ENCODE results near the gene PRR4.

PRR4 gene, protein sequence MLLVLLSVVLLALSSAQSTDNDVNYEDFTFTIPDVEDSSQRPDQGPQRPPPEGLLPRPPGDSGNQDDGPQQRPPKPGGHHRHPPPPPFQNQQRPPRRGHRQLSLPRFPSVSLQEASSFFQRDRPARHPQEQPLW

DNA sequence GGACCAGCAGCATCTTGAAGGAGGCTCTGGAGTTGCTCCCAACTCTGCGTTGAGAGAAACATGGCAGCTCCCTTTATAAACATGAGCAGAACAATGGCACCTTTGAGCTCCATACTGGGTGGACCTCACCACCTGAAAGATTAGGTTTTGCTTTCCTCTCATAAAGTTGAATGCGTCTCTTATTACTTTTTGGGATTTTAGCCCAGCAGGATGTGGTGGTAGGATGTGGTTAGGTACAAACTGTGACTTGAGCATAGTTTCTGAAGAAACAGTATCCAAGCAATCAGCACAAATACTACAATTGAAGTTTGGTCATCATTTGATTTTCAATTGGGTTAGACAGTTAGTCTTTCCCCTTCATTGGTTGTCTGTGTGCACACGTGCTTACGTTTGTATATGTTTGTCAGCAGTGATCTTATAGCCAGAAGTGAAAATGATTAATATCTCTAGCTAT is at the start of gene PRR4:
Gene PRR4 (minus strand): TSS at position 51 of the 454 bp plus-strand sequence. CDS start 38 bp downstream, at position 13.
- DNase-seq = no peak

DNA sequence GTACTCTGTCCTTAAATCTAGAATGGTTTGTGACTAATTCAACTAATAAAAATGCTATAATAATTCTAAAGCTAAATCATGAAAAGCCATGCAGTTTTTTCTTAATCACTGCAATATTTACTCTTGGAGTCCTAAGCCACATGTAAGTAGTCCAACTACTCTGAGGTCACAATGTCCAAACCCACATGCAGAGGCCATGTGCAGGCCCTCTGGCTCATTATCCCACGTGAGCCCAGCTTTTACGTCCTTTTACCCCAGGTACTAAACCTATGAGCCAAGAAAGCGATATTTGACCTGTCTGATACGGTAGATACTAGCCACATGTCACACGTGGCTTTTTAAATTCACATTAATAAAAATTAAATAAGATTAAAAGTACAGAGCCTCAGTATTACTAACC is 47.6 kb upstream of the PRR4 start:
- DNase-seq = no peak

DNA sequence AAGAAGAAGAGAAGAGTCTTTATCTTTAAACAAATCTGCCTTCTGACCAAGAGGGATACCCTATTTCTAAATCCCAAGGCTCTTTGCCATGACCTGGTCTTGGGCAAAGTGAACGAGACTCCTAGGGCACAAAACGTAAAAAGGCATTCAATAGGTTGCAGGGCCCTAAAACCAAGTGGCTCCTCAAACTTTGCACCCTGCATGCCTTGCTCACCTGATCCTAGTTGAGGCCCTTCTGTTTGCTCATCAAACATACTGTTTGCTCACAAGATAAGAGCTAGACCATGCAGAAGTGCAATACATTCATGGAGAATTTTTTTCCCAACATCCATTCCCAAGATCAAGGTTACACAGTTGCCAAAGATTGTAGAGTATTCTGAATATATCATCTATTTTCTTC is 42.7 kb upstream of the PRR4 start:
- DNase-seq = no peak

DNA sequence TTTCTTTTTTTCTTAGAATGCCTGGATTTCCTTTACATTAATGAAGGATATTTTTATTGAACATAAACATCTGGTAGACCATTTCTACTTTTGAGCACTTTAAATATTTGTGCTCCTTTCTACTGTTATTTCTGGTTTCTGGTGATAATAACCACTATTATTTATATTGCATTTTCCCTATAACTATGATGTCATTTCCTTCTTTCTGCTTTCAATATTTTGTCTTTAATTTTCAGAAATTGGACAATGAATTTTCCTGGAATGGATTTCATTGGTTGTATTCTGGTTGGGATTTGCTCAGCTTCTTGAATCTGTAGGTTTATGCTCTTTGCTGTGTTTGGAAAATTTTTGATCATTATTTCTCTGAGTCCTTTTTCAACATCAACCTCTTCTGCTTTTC is 40.0 kb upstream of the PRR4 start:
- DNase-seq = no peak

DNA sequence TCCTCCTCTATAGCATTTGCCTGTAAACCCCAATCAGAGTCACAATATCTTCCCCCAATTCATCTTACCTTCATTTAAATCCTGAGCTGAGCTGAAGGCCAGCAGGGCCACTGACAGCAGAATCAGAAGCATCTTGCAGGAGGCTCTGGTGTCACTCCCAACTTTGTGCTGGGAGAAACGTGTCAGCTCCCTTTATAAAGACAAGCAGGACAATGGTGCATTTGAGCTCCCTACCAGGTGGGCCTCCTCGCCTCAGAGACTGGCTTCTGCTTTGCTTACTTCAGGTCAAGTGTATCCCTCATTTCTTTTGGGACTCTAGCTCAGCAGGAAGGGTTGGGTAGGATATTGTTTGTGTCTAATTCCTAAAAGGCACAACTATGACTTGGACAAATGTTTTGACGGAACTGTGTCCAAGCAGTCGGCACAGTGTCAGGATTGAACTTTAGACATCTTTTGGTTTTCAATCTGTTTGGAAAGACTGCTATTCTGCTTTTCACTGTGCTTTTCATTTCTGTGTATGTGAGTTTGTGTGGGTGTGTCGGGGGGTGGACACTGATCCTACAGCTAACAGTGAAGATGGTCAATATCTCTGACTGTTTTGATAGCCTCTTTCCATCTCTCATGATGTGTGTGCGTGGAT is 34.9 kb upstream of the PRR4 start, which contains the start of gene PRH1:
Gene PRH1 (minus strand): TSS at position 170 of the 640 bp plus-strand sequence. CDS start 38 bp downstream, at position 132.
- no peak for DNase-seq

DNA sequence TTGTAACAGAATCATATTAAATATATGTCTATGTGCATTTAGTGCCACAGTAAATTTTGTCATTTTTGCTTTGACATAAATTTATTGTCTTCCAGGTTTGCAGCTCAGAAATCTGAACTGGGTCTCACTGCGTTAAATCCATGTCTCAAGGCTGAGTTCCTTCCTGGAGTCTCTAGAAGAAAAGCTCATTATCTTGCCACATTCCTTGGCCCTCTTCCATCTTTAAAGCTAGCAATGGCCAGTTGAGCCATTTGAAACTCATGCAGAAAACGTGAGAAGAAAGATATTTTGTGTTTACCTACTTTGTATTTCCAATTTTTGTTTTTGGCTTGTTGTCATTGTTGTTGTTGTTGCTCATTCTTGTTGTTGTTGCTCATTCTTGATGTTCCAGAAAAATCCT is 24.1 kb upstream of the PRR4 start:
- DNase-seq = peak; percentile 10

DNA sequence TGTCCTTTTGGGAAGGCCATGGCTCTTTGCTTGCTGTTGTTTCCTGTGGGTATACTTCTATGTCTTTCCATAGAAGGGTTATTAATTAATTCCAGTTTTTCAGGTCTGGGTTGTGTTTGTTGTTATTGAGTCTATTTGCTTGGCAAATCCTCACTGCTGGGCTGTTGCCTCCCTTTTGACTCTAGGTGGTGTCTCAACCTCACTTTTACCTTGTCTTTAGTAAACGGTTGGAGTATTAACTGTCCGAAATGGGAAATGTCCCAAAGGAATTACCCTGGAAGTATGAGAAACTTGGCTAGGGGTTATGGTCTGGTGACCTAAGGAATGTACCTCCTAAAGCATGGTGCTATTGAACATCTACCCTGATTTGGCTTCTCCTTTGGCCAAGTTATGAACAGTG is 18.1 kb upstream of the PRR4 start:
- DNase-seq = no peak

DNA sequence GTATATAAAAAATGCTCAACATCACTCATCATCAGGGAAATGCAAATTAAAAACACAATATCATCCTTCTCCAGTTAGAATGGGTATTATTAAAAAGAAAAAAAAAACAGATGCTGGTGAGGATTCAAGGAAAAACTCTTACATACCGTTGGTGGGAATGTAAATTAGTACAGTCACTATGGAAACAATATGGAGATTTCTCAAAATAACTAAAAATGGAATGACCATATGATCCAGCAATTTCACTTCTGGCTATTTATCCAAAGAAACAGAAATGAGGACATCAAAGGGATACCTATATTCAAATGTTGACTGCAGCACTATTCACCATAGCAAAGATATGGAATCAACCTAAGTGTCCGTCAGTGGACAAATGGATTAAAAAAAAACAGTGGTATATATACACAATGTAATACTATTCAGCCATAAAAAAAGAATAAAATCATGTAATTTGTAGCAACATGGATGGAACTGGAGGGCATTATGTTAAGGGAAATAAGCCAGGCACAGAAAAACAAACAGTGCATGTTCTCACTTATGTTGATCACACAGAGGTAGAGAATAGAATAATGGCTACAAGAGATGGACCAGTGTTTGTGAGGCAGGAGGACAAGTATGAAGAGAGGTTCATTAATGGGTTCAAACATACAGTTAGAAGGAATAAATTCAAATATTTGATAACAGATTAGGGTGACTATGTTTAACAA is 14.4 kb upstream of the PRR4 start:
- no peak for DNase-seq

DNA sequence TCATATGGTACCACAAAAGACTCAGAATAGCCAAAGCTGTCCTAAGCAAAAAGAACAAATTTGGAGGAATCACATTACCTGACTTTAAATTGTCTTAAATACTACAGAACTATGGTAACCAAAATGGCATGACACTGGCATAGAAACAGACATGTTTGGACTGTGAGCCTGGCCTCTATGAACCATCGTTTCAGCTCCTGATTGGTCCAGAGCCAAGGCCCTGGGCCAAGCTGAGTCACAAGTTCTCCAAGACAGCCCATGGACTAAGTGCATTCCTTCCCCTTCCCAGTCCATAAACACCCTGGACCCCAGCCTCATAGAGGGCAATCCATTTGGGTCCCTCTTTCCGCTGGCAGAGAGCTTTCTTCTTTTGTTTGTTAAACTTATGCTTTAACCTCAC is 12.1 kb upstream of the PRR4 start:
- DNase-seq = peak; percentile 23

DNA sequence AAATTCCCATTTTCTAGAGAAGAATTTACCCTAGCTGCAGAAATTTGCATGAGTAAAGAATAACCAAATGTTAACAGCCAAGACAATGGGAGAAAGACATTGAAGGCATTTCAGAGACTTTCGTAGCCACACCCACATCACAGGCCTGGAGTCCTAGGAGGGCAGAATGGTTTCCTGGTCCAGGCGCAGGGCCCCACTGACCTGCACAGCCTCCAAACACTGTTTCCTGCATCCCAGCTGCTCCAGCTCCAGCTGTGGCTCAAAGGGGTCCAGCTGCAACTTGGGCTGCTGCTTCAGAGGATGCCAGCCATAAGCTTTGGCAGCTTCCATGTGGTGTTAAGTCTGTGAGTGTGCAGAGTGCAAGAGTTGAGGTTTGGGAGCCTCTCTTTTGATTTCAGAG is 6.5 kb upstream of the PRR4 start:
- no peak for DNase-seq

DNA sequence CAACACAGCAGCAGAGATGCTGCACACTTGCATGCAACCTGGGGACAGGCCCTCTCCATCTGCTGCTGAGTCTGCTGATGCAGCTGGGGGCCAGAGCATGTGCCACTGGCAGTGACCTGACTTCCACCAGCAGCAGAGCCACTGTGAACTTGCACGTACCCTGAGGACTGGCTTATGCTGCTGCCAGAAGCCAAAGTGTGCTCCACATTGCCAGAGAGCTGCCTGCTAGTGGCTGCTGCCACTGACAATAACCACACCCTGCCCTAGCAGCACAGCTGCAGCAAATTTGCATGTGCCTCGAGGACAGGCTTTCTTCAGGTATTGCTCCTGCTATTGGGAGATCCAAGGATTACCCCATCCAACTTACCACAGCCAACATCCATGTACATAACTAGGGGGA is 4.5 kb upstream of the PRR4 start:
- no peak for DNase-seq

DNA sequence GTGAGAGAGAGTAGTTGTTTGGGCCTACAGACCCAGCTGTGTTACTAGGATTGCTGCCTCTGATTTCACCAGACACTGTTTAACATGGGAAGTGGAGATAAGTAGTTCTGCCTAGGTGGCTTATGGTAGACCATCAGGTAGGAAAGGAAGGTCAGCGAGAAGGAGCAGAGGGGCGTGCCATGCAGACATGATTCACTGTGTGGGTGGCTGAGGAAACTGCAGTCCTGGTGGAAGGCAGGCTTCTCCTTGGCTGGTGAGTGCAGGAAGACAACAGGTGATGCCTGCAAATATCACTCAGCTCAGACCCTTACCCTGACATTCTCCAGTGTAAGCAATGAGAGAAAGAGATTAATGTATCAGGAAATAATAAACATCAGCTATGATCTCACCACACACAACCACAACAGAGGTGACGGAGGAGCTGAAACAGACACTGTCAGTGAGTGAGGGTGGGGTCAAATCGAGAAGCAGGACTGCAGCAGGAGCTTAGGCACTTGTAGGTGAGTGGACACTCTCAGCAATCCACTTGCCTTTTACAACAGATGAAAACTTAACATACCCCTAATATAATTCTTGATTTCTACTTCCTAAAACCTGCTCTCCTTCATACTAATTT is 2.1 kb upstream of the PRR4 start:
- DNase-seq = no peak

DNA sequence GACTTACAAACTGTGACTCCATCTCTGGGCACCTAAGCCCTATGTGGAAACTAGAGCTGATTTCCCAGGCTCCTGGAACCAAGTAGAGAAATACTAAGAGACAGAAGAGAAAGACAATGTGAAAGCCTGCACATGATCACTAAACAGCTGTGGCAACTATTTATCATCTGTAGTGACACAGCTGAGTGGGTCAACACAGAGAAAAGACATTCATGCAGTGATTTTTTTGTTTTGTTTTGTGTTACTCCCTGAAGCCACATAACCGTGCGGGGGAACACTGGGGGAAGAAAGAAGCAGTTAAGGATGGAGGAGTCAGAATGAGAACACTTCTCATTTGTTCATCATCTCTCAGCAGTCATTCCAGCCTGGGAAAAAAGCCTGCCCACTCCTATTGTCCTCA is 1.5 kb downstream of the PRR4 start:
- DNase-seq = no peak

DNA sequence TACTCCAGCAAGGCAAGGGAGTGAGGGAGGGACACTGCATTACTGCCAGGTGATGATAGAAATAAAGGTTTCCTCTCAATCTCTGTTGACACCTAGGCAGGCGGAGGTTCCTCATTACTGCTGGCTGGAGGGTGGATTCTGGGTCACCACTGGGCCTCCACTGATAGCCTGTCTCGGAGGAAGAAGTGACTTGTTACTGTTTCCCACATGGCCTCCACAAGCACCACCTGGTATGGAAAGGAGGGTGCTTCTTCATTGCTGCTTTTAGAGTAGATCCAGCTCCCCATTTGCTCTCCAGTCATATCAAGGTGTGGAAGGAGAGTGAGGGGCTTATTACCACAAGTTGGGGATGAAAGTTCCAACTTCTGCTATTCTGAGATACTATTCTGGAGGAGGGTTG is 6.4 kb downstream of the PRR4 start:
- no peak for DNase-seq

DNA sequence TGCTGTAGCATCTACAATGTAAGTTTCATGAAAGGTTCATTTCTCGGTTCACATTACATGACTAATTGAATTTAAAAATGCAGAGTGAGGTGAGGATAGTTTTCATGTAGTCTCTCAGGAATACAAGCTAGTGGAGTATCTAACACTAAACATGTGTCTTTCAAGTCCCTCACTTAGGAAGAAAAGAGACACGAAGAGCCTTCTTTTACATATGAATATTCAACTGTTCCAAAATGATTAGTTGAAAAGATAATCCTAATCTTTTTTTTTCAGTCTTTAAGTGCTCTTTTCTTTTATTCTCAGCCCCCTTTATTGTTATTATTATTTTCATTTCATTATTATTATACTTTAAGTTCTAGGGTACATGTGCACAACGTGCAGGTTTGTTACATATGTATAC is 10.8 kb downstream of the PRR4 start:
- DNase-seq = no peak

DNA sequence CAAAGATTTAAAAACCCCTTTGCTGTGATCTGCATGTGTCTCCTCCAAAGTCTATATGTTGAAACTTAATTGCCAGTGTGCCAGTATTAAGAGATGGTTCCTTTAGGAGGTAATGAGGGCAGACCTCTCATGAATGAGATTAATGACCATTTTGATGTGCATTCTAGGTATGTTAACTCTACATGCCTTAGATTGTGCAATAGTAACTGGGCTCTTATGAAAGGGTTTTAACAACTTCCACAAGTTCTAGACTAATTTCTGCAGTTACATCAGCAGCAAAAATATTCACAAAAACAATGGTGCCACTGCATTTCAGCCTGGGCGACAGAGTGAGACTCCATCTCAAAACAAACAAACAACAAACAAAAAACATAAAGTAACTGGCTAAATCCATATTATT is 19.3 kb downstream of the PRR4 start:
- no peak for DNase-seq

DNA sequence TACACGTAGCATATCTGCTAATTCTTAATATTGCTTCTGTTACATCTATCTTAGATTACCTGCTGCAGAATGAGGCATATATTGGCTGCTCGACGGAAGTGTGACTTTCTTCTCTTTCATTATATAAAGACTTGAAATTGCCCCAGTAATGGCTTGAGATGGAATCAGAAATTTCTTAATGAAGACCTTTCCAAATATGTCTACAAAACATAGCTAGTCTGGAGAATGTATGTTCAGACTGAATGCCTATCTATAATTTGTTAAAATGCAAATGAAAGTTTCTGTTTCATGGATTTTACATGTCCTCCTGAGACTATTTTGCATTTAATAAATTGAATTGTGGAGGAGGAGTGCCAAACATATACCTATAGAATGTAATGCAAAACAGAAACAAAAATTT is 23.0 kb downstream of the PRR4 start, which contains the start of gene TAS2R10:
Gene TAS2R10 (minus strand): TSS at position 101 of the 400 bp plus-strand sequence. CDS start 89 bp downstream, at position 12.
- no peak for DNase-seq

DNA sequence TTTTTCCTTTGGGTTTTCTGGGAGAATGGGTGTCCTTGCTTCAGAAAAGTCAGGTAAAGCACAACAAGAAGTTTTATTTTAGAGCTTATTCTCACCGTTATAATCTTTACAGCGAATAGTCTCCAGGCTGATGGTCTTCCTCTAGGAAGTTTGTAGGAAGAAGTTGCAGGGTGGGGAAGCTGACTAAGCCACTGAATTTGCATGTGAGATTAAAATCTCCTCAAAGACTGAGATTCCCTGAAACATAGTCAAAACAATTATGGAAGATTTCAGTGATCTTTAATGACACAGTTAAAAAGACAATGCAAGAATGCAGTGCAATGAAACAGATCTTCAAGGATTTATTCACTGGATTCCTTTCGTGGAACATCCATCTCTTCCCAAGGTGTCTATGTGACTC is 24.3 kb downstream of the PRR4 start:
- DNase-seq = no peak

DNA sequence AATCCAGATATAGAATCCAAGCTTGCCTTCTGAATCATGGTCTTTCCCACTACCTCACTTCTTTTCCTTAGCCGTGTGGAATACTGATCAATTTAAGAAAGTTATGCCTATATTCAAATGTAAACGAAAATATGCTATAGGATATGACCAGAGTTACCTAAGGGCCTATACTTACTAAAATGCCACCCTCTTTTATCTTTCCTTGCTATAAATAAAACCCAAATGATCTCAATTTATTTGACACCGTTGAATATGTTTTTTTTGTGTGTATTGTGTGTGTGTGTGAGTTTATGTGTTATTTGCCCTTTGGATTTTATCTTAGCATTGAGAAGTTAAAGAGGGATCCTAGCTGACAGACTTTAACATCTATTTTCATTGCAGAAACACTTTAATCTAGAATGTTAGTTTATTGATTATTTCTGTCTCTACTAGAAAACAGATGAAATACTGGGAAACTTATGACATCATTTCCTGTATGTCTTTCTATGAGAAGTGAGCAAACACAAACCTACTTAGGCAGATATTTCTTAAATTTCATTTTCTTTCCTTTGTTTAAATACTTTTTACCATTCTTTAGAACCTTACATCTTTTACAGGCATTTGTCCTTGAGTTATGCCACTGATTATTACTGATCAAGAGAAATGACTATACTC is 37.3 kb downstream of the PRR4 start:
- no peak for DNase-seq

DNA sequence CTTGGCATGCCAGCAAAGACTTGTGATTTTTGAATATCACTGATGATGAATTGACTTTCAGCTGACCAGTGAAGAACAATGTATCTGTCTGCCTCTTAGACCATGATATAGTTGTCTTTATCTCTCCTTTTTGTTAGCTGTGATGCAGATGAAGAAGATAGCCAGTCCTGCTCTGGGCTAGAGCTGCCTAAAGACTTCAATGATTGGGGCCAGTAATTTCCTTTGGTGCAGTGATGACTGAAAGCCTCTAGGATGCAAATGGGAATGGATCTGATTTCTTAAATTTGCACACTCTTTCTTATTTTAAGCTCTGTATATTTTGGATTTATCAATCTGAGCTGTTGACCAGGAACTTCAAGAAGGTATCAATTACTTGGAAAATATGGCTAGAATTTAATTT is 39.2 kb downstream of the PRR4 start, which contains the start of gene TAS2R9:
Gene TAS2R9 (minus strand): TSS at position 101 of the 400 bp plus-strand sequence. CDS start 93 bp downstream, at position 8.
- DNase-seq = no peak

DNA sequence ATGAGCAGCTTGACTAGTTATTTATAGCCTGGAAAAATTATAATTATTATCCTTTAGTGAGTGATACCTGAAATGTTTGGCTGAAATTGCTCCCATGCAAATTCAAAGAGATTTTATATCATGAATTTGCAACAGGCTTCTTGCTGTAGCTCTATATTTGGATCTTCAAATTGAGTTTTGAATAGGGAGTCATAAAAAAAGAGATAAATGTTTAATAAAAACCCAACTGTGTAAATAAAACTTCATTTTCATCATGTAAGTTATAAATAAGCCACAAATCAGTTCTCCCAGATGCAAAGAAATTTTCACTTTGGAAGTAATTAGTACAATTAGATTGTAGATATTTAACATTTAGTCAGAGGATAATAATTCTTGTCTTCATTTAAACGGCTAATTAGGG is 42.1 kb downstream of the PRR4 start, which contains the start of gene TAS2R8:
Gene TAS2R8 (minus strand): TSS at position 101 of the 400 bp plus-strand sequence. CDS start 306 bp downstream, outside the sequence.
- DNase-seq = no peak

DNA sequence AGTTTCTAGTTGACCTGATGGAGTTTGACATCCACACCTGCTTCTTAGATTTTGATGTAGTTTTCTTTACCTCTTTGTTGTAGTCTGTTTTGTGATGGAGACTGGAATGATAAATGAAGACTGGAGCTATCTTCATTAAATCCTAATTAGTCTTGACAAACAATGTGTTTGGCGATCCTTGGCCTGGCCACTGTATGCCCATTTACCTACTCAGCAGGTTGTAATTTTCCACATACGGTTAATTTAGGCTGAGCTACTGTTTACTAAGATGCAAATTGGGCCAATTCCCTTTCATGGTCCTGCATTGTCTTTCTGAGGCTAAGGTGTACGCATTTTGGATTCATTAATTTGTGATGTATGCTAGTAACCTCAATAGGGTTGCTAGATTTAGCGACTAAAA is 46.7 kb downstream of the PRR4 start, which contains the start of gene TAS2R7:
Gene TAS2R7 (minus strand): TSS at position 41 of the 400 bp plus-strand sequence. CDS start 57 bp downstream, outside the sequence.
- DNase-seq = no peak

DNA sequence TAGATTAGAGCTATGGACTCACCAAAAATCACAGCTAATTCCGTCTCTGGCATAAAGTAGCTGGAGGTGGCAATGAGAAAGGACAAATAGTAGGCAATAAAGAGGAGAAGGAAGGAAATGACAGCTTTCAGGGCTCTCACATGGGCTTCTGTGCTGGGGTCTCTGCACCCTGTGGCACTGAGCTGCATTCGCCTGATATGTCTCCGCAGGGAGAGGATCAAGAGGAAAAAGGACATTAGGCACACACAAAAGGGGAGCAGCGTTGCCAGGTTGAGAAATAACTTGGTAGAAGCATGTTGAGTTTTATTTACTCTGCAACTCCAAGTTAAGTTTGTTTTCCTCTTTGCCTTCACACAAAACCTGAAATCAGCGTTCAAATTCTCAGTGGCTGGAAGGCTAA is 47.5 kb downstream of the PRR4 start:
- no peak for DNase-seq

Data from EL (cell line).